Esophagus mucosa (tissue), 1 donor: ENCODE results near the gene DCUN1D2. TPM values are rescaled to one million over a fixed set of nuclear protein-coding genes. Genes with fewer than 3 reads are reported as not detected.

Experiments used
- ATAC-seq: fragments of 200-7000 bp; cut with Tn5 transposase; one replicate; pipeline ENCODE4 v1.9.1; 2020
- total RNA-seq: library from RNA; stranded (reverse); gene quantifications from one replicate; pipeline ENCODE4 v1.2.4, GENCODE V29; 2023
- donor health status: DM: yes; HTN: yes; CAD: no.

Gene DCUN1D2
- total RNA-seq, 1 donor from 2014 or later = 8.4 TPM

- no peak for ATAC-seq
Measured at GRCh38 chr13:113407103-113407530, 83.4 kb downstream of the DCUN1D2 start.

DNA sequence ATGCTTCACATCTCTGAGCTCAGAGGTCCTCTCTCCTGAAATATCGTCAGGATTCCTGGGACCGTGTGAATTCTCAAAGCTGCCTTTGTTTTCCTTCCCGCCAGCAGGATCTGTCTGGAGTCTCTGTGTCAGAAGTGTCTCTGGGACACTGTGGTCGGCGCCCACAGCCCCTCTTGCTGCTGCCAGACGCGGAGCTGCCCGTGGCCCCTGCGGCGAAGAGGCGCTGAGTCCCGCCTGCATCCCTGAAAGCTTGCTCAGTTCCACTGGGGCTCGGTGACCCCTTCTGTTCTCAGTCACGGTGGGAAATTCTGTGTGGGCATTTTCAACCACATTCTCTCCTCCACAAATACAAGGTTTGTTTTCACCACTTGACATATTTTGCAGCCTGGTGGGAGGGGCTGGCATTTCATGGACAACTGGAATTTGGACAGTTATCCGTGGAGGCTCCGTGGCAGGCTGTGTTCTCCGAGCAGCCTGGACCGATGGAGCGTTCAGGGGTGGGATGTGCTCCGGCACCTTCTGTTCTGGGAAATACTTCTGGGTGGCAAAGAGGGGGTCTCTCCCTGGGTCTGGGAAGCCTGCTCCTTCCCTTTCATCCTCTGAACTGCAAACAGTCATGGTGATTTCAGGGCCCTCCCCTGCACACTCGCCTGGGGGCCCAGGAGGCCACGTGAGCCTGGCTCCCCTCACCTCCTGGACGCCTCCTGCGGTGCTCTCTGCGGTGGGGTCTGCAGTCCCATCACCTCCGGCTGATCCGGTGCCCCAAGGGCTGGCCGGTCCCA is 84.0 kb downstream of the DCUN1D2 start:
- no peak for ATAC-seq

Other genes starting within 250 kb of the DCUN1D2 start
- 144 TPM for gene LAMP1, start 193.5 kb downstream of the DCUN1D2 start, total RNA-seq
- 15.1 TPM for gene GRTP1, start 126.6 kb downstream of the DCUN1D2 start, total RNA-seq
- 2.5 TPM for gene ADPRHL1, start 37.2 kb downstream of the DCUN1D2 start, total RNA-seq
- 82.2 TPM for gene TFDP1, start 94.0 kb upstream of the DCUN1D2 start, total RNA-seq
- gene ATP4B, start 167.5 kb upstream of the DCUN1D2 start, total RNA-seq = not detected
- not detected for gene GRK1, start 176.5 kb upstream of the DCUN1D2 start, total RNA-seq